Activated naive CD4-positive, alpha-beta T cell treated with Interleukin-2 at 50 U/mL for 16 hours (primary cell): ENCODE data around the gene SNX25.
"Not testable (repeated sequence)": the region's sequence is repeated elsewhere in the genome, so short reads cannot be mapped to it uniquely, and the experiment has no call there.

Source experiments
- DNase-seq: peaks from one replicate; pipeline ENCODE4 v3.0.0-alpha.2; 2020

Gene SNX25

DNA sequence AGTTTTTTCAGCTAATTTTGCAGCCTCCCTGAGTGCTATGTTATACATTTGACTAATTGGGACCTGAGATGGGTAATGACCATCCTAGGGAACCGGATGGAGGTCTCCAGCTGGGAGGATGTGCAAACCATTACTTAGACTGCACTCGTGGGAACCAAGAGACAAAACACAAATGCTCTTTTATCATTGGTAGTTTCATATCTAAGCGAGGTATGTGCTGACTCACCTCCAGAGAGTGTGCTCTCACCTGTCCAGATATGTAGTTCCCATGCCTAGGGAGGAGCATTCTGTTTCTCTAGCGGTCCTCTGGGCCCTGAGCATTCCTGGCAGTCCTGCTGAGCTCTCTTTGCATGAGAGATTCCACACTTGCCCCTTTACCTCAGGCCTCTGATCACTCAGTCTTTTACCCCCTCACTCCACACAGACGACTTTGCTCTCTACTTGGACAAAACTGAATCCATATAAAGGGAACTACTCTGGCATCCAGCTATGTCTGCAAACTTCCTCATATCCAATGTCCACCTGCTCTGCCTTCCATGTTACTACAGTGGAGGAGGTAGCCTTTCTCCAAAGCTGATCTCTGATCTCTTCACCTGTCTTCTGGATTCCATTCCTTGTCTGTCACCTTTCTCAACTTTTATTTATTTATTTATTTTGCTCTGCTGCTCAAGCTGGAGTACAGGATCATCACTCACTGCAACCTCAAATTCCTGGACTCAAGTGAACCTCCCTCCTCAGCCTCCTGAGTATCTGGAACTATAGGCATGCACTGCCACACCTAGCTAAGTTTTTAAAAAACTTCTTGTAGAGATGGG is 97.9 kb downstream of the SNX25 start:
- no peak for DNase-seq

DNA sequence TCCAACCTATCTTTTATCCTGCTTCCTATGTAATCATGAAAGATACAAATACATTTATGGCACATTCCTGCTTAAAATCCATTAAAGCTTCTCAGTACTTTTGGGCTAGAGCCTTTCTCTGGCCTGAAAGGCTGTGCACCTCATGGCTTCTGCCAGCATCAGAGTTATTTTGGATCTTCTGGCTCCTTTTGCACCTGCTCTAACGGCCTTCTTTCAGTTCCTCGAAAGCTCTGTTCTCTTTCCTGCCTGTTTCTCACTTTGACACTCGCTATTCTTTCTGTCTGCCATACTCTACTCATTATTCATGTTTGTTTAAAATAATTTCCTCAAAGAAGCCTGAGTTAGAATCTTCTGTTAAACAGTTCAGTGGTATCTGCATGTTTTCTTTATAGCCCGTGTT is 100.4 kb downstream of the SNX25 start:
- no peak for DNase-seq

GRCh38 chr4:185311113-185311888 is 101.9 kb downstream of the SNX25 start:
- DNase-seq = no peak

- DNase-seq = no peak
Measured at GRCh38 chr4:185312699-185313098, 103.3 kb downstream of the SNX25 start.

GRCh38 chr4:185317462-185317861 is 108.1 kb downstream of the SNX25 start:
- DNase-seq = not testable (repeated sequence)

DNA sequence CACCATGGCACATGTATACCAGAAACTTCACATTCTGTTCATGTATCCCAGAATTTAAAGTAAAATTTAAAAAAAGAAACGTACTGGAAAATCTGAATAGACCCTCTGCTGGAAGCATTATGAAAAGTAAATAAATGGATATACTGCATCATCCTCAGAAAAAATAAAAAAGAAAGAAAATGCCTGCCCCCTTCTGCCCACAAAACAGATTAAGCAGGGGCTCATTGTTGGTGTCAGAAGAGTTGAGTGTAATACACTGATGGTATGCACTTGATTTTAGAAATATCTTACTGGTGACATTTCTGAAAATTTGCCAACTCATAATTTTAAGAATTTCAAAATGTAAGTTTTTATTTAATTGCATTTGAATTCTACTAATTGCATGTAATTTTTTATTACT is 108.5 kb downstream of the SNX25 start:
- no peak for DNase-seq

DNA sequence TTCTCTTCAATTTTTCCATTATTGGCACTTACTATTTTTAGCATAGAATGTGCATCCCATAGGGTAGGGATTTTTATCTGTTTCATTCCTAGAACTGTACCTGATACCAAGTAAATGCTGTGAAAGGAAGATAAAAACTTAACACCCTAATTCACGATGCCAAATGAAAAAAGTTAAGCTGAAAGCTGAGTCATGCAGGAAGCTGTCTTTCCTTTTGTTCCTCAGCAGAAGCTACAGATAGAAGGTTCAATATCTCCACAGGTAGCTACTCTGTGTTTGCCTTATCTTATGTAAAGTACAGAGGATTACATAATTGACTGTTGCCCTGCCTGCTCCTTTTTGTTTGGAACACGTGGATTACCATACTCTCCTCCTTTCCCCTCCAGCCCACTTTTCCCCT is 109.3 kb downstream of the SNX25 start:
- DNase-seq = no peak

- no peak for DNase-seq
Measured at GRCh38 chr4:185322803-185323202, 113.4 kb downstream of the SNX25 start.

GRCh38 chr4:185323606-185324005 is 114.2 kb downstream of the SNX25 start:
- DNase-seq = no peak

DNA sequence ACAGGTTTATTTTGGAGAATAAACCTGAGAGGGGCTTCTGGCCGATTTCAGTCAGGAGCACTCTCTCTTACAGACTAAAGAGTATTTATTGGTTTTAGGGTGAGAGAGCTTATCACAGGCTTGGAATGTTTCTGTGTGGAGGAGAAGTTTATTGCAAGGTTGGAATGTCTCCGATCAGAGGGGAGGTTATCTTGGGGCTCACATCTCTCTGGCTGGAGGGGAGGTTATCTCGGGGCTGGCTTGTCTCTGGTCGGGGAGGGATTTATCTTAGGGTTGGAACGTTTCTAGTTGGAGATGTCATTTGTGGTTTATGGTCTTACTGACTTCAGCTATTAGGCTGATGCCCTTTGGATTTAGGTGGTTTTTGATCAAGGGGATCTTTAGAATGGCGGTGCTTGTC is 115.0 kb downstream of the SNX25 start:
- DNase-seq = not testable (repeated sequence)

DNA sequence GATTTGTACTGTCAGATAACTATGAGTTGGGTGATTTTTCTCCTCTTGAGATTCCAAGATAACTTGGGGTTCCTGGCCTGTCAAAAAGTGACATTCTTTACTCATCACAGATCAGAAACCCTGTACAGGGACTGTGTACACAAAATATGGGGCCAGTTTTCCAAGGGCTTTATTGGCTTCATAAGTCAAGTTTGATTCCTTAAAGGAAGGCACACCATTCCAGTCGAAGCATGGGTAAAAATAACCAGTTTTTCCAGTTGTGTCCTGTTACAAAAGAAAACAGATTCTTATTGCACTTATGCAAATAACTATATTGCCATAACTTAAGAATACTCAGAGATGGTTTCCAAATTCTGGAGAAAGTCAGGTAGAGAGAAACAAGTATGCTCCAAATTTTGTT is 116.3 kb downstream of the SNX25 start:
- DNase-seq = not testable (repeated sequence)

DNA sequence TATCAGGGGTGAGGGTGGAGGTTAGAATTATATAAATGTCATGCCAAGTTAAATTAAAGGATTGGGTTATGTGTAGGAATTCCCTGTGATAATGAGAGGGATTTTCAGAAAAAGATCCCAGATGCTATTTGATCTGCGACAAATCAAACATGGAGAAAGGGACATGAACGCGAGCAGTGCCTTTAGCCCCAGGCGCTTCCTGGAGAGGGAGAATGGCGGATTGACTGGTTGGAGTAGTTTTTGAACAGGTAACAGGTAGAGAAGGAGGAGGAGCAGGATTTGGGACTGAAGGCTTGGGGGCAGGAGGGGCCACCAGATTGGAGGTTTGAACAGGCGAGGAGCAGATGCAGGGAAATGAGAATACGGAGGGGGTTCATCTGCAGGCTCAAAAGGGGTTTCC is 119.2 kb downstream of the SNX25 start:
- no peak for DNase-seq

DNA sequence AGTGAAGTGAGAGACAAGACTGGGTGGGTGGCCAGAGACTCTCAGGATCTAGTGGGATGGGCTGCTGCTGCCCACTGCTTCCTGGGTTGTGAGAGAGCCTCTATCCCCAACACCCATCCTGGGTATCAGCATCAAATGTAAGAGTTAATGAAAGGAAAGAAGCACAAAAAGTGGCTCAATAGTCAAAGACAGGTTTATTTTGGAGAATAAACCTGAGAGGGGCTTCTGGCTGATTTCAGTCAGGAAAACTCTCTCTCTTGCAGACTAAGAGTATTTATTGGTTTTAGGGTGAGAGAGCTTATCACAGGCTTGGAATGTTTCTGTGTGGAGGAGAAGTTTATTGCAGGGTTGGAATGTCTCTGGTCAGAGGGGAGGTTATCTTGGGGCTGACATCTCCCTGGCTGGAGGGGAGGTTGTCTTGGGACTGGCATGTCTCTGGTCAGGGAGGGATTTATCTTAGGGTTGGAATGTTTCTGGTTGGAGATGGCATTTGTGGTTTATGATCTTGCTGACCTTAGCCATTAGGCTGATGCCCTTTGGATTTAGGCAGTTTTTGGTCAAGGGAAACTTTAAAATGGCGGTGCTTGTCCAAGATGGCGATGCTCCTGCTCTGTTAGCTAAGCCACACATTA is 120.6 kb downstream of the SNX25 start:
- DNase-seq = not testable (repeated sequence)

- DNase-seq = no peak
Measured at GRCh38 chr4:185332575-185333464, 123.4 kb downstream of the SNX25 start.

- no peak for DNase-seq
Measured at GRCh38 chr4:185334326-185334725, 124.9 kb downstream of the SNX25 start.

- no peak for DNase-seq
Measured at GRCh38 chr4:185335579-185335978, 126.2 kb downstream of the SNX25 start.

DNA sequence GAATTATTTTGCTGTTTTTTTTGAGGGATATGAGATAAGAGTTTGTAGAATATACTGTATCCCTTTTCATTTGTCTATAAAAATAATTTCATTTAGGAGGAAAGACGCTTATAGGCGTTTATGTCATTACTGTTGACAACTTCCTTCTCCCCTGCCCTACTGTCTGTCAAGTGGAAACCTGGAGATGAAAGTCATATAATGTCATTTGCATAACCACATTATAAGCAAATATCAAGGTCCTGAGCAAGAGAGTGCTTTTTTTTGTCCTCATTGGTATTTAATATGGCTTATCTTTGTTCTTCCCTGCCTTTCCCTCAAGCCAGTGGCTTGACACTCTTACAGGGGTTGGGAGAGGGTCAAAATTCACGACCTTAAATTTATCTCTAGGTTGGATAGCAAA is 130.5 kb downstream of the SNX25 start:
- DNase-seq = no peak

- no peak for DNase-seq
Measured at GRCh38 chr4:185341377-185341776, 132.0 kb downstream of the SNX25 start.

DNA sequence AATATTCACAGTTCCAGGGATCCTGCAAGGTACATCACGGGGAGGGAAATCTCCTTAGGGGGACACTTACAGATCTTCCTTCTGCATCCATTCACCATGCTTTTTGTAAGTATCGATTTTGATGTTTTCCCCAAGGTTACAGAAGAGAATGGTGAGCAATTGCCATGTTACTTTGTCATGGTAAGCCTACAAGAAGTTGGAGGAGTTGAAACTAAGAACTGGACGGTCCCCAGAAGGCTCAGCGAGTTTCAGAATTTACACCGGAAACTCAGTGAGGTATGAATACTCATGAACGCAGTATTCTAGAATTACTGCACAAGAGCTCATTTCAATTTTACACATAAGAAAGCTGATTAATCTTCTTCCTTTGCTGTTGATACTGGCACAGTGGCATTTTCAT is 132.4 kb downstream of the SNX25 start:
- DNase-seq = no peak

- DNase-seq = no peak
Measured at GRCh38 chr4:185343726-185344581, 134.6 kb downstream of the SNX25 start.

- no peak for DNase-seq
Measured at GRCh38 chr4:185344743-185345538, 135.5 kb downstream of the SNX25 start.
